Fibroblast of the aortic adventitia (primary cell): Measurements from ENCODE around the gene STAT3. TPM values are rescaled to one million over a fixed set of nuclear protein-coding genes. Genes with fewer than 3 reads are reported as not detected.

Experiments used
- DNase-seq: peaks from one replicate; pipeline ENCODE4 v3.0.0-alpha.2; 2010; ENCODE audit warnings: low read depth
- H3K4me3 ChIP-seq: 2 replicates; pipeline ENCODE4 v1.5.1; 2011; ENCODE audit warnings: low read depth, mild to moderate bottlenecking, control low read depth, low read length, moderate library complexity
- total RNA-seq: library from RNA; depleted of rRNA; stranded (reverse); fragments of >200 nt; gene quantifications from 2 replicates; pipeline ENCODE4 v1.2.3, GENCODE V29; 2012; ENCODE audit warnings: low replicate concordance
- TF ChIP-seq, protein P1 (sequence below): IDR thresholded peaks from 2 replicates; pipeline ENCODE4 v1.5.1; 2011; ENCODE audit warnings: mild to moderate bottlenecking, low read length, control low read depth, inconsistent platforms; ENCODE audit not compliant: insufficient read depth

The STAT3 gene
- total RNA-seq, 1 donor, result 137 TPM

DNA sequence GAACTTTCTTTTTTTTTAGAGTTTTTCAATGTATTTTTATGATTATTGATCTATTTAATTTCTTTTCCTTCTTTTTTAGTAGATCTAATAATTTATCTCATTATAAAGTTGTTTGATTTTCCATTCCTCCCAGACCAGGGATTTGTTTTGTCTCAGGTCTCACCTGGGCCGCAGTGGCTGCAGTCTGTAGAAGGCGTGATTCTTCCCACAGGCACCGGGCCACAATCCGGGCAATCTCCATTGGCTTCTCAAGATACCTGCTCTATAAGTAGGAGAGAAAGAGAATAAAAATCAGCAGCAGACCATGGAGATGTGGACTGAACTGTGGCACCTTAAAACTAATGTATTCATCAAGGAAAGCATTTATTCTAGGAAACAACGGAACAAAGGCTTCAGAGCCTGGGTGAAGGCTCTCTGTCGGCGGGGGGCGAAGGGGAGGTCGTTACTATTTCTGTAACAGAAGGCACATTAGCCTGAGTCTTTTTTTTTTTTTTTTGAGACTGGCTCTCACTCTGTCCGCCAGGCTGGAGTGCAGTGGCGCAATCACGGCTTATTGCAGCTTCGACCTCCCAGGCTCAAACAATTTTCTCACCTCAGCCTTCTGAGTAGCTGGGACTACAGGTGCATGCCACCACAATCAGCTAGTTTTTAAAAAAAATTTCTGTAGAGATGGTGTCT lies 42.7 kb downstream of the STAT3 start:
- no peak for DNase-seq
- H3K4me3 ChIP-seq, result no peak overlapping the region
- TF ChIP-seq, protein P1, sequence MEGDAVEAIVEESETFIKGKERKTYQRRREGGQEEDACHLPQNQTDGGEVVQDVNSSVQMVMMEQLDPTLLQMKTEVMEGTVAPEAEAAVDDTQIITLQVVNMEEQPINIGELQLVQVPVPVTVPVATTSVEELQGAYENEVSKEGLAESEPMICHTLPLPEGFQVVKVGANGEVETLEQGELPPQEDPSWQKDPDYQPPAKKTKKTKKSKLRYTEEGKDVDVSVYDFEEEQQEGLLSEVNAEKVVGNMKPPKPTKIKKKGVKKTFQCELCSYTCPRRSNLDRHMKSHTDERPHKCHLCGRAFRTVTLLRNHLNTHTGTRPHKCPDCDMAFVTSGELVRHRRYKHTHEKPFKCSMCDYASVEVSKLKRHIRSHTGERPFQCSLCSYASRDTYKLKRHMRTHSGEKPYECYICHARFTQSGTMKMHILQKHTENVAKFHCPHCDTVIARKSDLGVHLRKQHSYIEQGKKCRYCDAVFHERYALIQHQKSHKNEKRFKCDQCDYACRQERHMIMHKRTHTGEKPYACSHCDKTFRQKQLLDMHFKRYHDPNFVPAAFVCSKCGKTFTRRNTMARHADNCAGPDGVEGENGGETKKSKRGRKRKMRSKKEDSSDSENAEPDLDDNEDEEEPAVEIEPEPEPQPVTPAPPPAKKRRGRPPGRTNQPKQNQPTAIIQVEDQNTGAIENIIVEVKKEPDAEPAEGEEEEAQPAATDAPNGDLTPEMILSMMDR, result no peak

GRCh38 chr17:42342242-42343008 lies 45.8 kb downstream of the STAT3 start:
- no peak overlapping the region for H3K4me3 ChIP-seq
- TF ChIP-seq, protein P1, result no peak
- no peak for DNase-seq

- TF ChIP-seq, protein P1, result no peak
- DNase-seq, result no peak
- no peak overlapping the region for H3K4me3 ChIP-seq
These were observed 46.7 kb downstream of the STAT3 start for GRCh38 chr17:42341568-42341967.

DNA sequence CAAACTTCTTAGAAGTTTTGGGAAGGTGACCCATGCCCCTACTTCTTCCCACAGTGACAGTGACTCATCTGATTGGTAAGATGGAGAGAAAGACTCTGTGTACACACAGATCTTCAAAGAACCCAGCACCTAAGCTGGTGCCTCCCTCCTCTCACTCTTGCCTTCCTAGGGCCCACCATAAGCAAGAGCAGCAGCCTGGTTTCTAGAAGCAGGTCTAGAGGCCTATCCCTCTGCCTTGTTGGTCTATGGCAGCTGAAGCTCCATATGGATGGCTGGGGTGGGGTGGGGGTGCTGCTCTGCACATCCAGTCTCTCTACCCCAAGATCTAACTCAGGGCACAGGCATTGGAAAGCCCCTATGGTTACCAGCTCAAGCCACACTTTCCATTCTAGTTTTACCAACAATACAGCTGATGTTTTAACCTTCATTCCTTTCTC lies 47.5 kb downstream of the STAT3 start:
- no peak overlapping the region for H3K4me3 ChIP-seq
- no peak for DNase-seq
- TF ChIP-seq, protein P1, result no peak

DNA sequence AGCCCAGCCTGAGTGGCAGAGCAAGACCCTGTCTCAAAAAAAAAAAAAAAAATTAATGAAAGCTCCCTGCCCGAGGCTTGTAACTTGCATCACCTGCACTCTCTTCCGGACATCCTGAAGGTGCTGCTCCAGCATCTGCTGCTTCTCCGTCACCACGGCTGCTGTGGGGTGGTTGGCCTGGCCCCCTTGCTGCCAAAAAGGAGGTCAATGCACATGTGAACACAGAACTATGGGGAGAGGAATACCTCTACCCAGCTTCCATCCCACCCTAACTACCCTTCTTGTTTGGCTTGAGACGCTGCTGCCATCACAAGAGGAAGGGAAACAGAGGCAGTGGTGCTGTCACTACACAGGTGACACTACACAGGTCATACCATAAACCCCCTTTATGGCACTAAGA lies 49.0 kb downstream of the STAT3 start:
- H3K4me3 ChIP-seq, result no peak overlapping the region
- DNase-seq, result no peak
- TF ChIP-seq, protein P1, result no peak

DNA sequence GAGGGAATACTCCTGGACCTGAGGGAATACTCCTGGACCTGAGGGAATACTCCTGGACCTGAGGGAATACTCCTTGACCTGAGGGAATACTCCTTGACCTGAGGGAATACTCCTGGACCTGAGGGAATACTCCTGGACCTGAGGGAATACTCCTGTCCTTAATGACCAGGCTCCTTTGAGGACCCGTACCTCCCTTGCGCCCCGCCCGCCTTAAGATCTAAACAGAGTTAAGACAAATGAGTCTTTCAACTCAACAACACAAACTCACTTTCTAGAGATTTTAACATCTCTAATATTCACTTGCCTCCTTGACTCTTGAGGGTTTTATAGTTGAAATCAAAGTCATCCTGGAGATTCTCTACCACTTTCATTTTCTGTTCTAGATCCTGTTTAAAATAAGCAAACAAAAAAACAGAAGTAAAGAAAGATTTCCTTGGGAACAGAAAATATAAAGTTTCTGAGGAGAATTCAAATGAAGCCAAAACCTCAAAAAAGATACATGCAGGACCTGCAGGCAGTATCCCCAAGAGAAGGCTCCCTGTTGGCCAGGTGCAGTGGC lies 49.7 kb downstream of the STAT3 start:
- TF ChIP-seq, protein P1, result no peak
- DNase-seq, result no peak

More for the DNA sequence above, 49.7 kb downstream of the STAT3 start:
- H3K4me3 ChIP-seq, result no peak overlapping the region
